Loucy (cell line): ENCODE measurements around the gene RHCG.

ENCODE experiments used
- H2AFZ ChIP-seq: fragments of 200-600 bp; sonication (generic); 2 replicates; pipeline ENCODE4 v1.6.0; 2016; ENCODE audit warnings: antibody characterized with exemption, mild to moderate bottlenecking, low read length, moderate library complexity
- H3F3A ChIP-seq: fragments of 200-600 bp; 2 replicates; pipeline ENCODE4 v1.6.0; 2016; ENCODE audit warnings: antibody characterized with exemption, low read depth, mild to moderate bottlenecking
- H3K27me3 ChIP-seq: fragments of 200-600 bp; sonication (generic); 2 replicates; pipeline ENCODE4 v1.6.1; 2014; ENCODE audit warnings: low read length, mild to moderate bottlenecking; ENCODE audit not compliant: insufficient read depth, poor library complexity, severe bottlenecking
- H3K36me3 ChIP-seq: fragments of 200-600 bp; sonication (generic); 2 replicates; pipeline ENCODE4 v1.6.1; 2016; ENCODE audit warnings: low read length; ENCODE audit not compliant: insufficient read depth
- H3K4me1 ChIP-seq: fragments of 200-600 bp; sonication (generic); 2 replicates; pipeline ENCODE4 v1.5.1; 2014; ENCODE audit warnings: low read length, mild to moderate bottlenecking; ENCODE audit not compliant: insufficient read depth, poor library complexity, severe bottlenecking
- H3K4me2 ChIP-seq: fragments of 200-600 bp; sonication (generic); 2 replicates; pipeline ENCODE4 v1.6.0; 2014; ENCODE audit warnings: antibody characterized with exemption, low read length, low read depth, mild to moderate bottlenecking; ENCODE audit not compliant: poor library complexity, severe bottlenecking
- H3K4me3 ChIP-seq: fragments of 200-600 bp; sonication (generic); 2 replicates; pipeline ENCODE4 v1.5.1; 2014; ENCODE audit warnings: low read length, mild to moderate bottlenecking, mixed read lengths; ENCODE audit not compliant: poor library complexity, severe bottlenecking
- H3K79me2 ChIP-seq: fragments of 200-600 bp; sonication (generic); 2 replicates; pipeline ENCODE4 v1.6.1; 2014; ENCODE audit warnings: low read length; ENCODE audit not compliant: insufficient read depth
- H3K9ac ChIP-seq: fragments of 200-600 bp; sonication (generic); 2 replicates; pipeline ENCODE4 v1.6.0; 2014; ENCODE audit warnings: mild to moderate bottlenecking, low read depth, low read length, moderate library complexity; ENCODE audit not compliant: poor library complexity, severe bottlenecking
- H3K9me2 ChIP-seq: fragments of 200-600 bp; sonication (generic); replicated peaks from 2 replicates; pipeline ENCODE4 v1.6.1; 2016; ENCODE audit warnings: low read depth, low read length, mixed read lengths
- H3K9me3 ChIP-seq: fragments of 200-600 bp; sonication (generic); 2 replicates; pipeline ENCODE4 v1.6.1; 2014; ENCODE audit warnings: mild to moderate bottlenecking, antibody characterized with exemption, low read length, low read depth; ENCODE audit not compliant: insufficient read depth
- H4K20me1 ChIP-seq: fragments of 200-600 bp; sonication (generic); 2 replicates; pipeline ENCODE4 v1.6.0; 2014; ENCODE audit warnings: antibody characterized with exemption, low read length, mild to moderate bottlenecking; ENCODE audit not compliant: insufficient read depth, poor library complexity, severe bottlenecking
- EZH2phosphoT487 ChIP-seq: fragments of 200-600 bp; IDR thresholded peaks from 2 replicates; pipeline ENCODE4 v1.6.1; 2018; ENCODE audit warnings: antibody characterized with exemption, mild to moderate bottlenecking, moderate library complexity, borderline replicate concordance
- TF ChIP-seq, protein P1 (sequence below): fragments of 200-600 bp; sonication (generic); conservative IDR thresholded peaks from 2 replicates; pipeline ENCODE4 v1.5.1; 2014; ENCODE audit warnings: mild to moderate bottlenecking, antibody characterized with exemption, low read length

The RHCG gene

DNA sequence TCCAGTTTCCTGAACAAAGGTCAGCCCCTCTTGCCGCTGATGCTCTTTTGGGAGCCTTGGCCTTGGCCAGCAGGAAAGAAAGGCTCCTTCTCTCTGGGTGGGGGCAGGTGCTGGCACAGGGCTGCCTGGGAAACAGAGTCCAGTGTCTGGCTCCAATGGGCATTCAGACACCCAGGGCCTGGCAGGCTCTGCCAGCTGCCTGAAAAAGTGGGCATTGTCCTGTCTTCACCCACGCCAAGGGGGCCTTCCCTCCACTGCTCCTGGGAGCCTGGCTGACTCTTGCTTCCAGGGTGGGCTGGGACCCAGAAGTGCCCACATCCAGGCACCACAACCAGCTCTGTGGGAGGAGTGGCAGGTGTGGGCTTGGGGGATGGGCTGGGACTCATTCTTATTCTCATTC is 62.7 kb downstream of the RHCG start:
- no peak overlapping the region for H2AFZ ChIP-seq
- H3K27me3 ChIP-seq, result no peaks in the 10 kb centered on the region
- no peaks in the 10 kb centered on the region for H4K20me1 ChIP-seq
- no peaks in the 10 kb centered on the region for H3K9me2 ChIP-seq
- no peak overlapping the region for H3K4me3 ChIP-seq
- no peaks in the 10 kb centered on the region for H3K79me2 ChIP-seq
- H3F3A ChIP-seq, result no peaks in the 10 kb centered on the region
- no peak overlapping the region for H3K4me2 ChIP-seq
- H3K9me3 ChIP-seq, result no peaks in the 10 kb centered on the region
- no peaks in the 10 kb centered on the region for H3K4me1 ChIP-seq
- TF ChIP-seq EZH2phosphoT487, result no peak
- TF ChIP-seq, protein P1, sequence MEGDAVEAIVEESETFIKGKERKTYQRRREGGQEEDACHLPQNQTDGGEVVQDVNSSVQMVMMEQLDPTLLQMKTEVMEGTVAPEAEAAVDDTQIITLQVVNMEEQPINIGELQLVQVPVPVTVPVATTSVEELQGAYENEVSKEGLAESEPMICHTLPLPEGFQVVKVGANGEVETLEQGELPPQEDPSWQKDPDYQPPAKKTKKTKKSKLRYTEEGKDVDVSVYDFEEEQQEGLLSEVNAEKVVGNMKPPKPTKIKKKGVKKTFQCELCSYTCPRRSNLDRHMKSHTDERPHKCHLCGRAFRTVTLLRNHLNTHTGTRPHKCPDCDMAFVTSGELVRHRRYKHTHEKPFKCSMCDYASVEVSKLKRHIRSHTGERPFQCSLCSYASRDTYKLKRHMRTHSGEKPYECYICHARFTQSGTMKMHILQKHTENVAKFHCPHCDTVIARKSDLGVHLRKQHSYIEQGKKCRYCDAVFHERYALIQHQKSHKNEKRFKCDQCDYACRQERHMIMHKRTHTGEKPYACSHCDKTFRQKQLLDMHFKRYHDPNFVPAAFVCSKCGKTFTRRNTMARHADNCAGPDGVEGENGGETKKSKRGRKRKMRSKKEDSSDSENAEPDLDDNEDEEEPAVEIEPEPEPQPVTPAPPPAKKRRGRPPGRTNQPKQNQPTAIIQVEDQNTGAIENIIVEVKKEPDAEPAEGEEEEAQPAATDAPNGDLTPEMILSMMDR, result no peak
- H3K36me3 ChIP-seq, result no peaks in the 10 kb centered on the region
- H3K9ac ChIP-seq, result no peak overlapping the region

DNA sequence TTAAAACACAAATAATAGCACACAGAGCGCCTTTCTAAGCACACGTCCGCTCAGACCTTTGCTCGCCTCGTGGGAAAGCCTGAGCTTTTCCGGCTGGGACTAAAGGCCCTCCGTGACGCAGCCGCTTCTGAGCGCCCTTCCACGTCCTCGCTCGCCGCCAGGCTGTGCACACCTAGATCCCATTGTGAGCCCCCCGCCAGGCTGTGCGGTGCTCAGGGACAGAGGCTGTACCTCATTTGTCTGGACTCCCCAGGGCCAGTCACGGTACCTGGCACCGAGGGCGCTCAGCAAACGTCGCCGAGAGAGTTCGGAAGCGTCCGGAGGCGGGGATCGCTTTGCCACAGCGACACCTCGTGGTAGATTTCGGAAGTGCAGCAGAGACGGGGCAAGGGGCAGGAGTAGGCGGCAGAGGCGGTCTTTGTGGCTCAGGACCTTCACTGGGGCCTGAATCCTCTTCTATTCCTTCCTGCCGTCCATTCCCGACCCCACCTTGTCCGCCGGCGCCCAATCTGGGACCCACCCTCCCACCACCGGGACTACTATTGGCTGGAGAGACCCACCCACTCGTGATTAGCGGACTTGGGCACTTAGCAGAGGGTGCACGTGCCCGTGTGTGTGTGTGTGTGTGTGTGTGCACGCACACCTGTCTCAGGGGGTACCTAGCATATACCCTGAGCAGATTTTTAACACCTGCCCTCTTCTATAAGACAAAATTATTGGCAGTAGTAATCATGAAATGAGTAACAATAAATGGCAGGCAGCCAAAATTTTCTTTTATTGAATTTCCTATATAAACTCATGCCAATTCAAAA is 65.6 kb downstream of the RHCG start:
- Histone ChIP-seq H3F3A (no peaks in the 10 kb centered on the region), H3K9me2 (no peaks in the 10 kb centered on the region), H3K9ac (no peak overlapping the region), H2AFZ (peak overlapping the region; percentile 79), H3K9me3 (no peaks in the 10 kb centered on the region), H3K36me3 (no peaks in the 10 kb centered on the region), H3K4me2 (peak overlapping the region; percentile 31), H3K79me2 (no peaks in the 10 kb centered on the region), H4K20me1 (no peaks in the 10 kb centered on the region), H3K4me3 (peak overlapping the region; percentile 60), H3K27me3 (no peaks in the 10 kb centered on the region), H3K4me1 (no peaks in the 10 kb centered on the region)
- TF ChIP-seq, protein P1, result peak; percentile 95
- TF ChIP-seq EZH2phosphoT487, result no peak

DNA sequence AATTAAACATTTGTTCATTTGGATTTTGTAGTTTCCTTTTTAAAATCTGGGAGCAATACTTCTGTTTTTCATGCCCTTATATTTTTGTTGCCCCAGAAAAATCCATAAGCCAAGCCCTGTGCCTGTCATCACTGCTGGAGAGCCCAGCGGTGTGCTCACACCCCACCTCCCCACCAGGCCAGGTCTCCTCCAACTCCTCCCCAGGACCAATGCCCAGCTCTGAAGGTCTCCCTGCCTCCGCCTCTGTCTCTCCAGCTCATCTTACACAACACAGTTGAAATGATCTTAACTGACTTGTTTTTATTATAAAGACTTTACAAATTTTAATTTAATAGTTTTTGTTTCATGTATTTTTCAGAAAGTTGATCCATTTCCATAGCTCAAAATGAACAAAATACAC is 66.4 kb downstream of the RHCG start:
- H3K4me2 ChIP-seq, result peak overlapping the region; percentile 31
- H4K20me1 ChIP-seq, result no peaks in the 10 kb centered on the region
- H3K27me3 ChIP-seq, result no peaks in the 10 kb centered on the region
- no peaks in the 10 kb centered on the region for H3K9me2 ChIP-seq
- H3K79me2 ChIP-seq, result no peaks in the 10 kb centered on the region
- peak overlapping the region; percentile 60 for H3K4me3 ChIP-seq
- H2AFZ ChIP-seq, result peak overlapping the region; percentile 79; the same call in 1 of the 2 replicates
- H3K4me1 ChIP-seq, result no peaks in the 10 kb centered on the region
- no peak overlapping the region for H3K9ac ChIP-seq
- no peaks in the 10 kb centered on the region for H3F3A ChIP-seq
- H3K9me3 ChIP-seq, result no peaks in the 10 kb centered on the region
- no peak for TF ChIP-seq EZH2phosphoT487
- TF ChIP-seq, protein P1, result no peak
- H3K36me3 ChIP-seq, result no peaks in the 10 kb centered on the region
